Cardiac fibroblast (primary cell): ENCODE results near the gene COL19A1.

Experiments
- DNase-seq, 2 donors: peaks; one replicate each; pipeline versions ENCODE4 v3.0.0 to v3.0.0-alpha.2; 2010; ENCODE audit warnings: low read depth in 2 of 2
- H3K4me3 ChIP-seq, 2 donors: replicated peaks in 1 of 2; 1 replicate in 1 of 2; 2 replicates in 1 of 2; pipeline ENCODE4 v1.5.1; 2011; ENCODE audit warnings: low read depth in 2 of 2, low read length in 2 of 2, mild to moderate bottlenecking in 2 of 2, moderate library complexity in 1 of 2
- CTCF ChIP-seq: IDR thresholded peaks from one replicate; pipeline ENCODE4 v1.5.1; 2011; ENCODE audit warnings: low read depth, mild to moderate bottlenecking, low read length, inconsistent platforms

COL19A1 gene

GRCh38 chr6:70157086-70157485, 290.7 kb downstream of the COL19A1 start:
- no peak for DNase-seq
- no peak overlapping the region for H3K4me3 ChIP-seq
- no peak for TF ChIP-seq CTCF

GRCh38 chr6:70160276-70160675, 293.9 kb downstream of the COL19A1 start:
- no peak for DNase-seq
- no peak for TF ChIP-seq CTCF
- H3K4me3 ChIP-seq = no peak overlapping the region

- TF ChIP-seq CTCF = no peak
- DNase-seq = no peak
- H3K4me3 ChIP-seq = no peak overlapping the region
Observed at GRCh38 chr6:70162972-70163371, 296.6 kb downstream of the COL19A1 start.

- DNase-seq = no peak
- no peak for TF ChIP-seq CTCF
- H3K4me3 ChIP-seq = no peak overlapping the region
Observed at GRCh38 chr6:70163795-70164194, 297.4 kb downstream of the COL19A1 start.

GRCh38 chr6:70164556-70164955, 298.2 kb downstream of the COL19A1 start:
- no peak overlapping the region for H3K4me3 ChIP-seq
- no peak for TF ChIP-seq CTCF
- no peak for DNase-seq

GRCh38 chr6:70166088-70166958, 300.0 kb downstream of the COL19A1 start:
- H3K4me3 ChIP-seq = peak overlapping the region in 1 of 2 donors; percentile 34
- DNase-seq = peak; percentile 49 to 60
- peak; percentile 77 for TF ChIP-seq CTCF
